ENCODE measurements around the gene CLEC2A. TPM values are rescaled to one million over a fixed set of nuclear protein-coding genes. Genes with fewer than 3 reads are reported as not detected.
"Not testable (repeated sequence)": the region's sequence is repeated elsewhere in the genome, so short reads cannot be mapped to it uniquely, and the experiment has no call there.

The CLEC2A gene
- polyA plus RNA-seq (2013, experiment 1 of 2) = not detected
- polyA plus RNA-seq (2013, experiment 2 of 2) = not detected

- Histone ChIP-seq H3K4me3 (ENCODE audit: extremely low read depth, insufficient read depth, low read length, poor library complexity, severe bottlenecking) (no peak within 1 kb of the TSS), H3K27ac (ENCODE audit: low read depth, low read length, severe bottlenecking) (no peak within 1 kb of the TSS), H3K36me3 (ENCODE audit: control insufficient read depth, insufficient read depth, low read length) (no peaks in the 10 kb centered on the region), H3K9me3 (ENCODE audit: control insufficient read depth, low read length) (no peaks in the 10 kb centered on the region), H3K4me1 (ENCODE audit: control insufficient read depth, insufficient read depth, low read length, poor library complexity, severe bottlenecking) (no peaks in the 10 kb centered on the region)
- 92 to 93% methylated on average over 2 to 3 of the region's 6 CpGs for WGBS, 2 experiments (ENCODE audit: insufficient coverage in 2 of 2)
These were observed at the start of gene CLEC2A for GRCh38 chr12:9932270-9932669. CLEC2A (minus strand) TSS chr12:9932370; CDS start chr12:9932329, 41 bp downstream.

- Histone ChIP-seq H3K9me3 (ENCODE audit: control insufficient read depth, low read length) (peaks cover 12% of the 10 kb centered on the region), H3K4me1 (ENCODE audit: control insufficient read depth, insufficient read depth, low read length, poor library complexity, severe bottlenecking) (no peaks in the 10 kb centered on the region), H3K36me3 (ENCODE audit: control insufficient read depth, insufficient read depth, low read length) (no peaks in the 10 kb centered on the region), H3K27ac (ENCODE audit: low read depth, low read length, severe bottlenecking) (no peak overlapping the region), H3K4me3 (ENCODE audit: extremely low read depth, insufficient read depth, low read length, poor library complexity, severe bottlenecking) (no peak overlapping the region)
- WGBS, 2 experiments (ENCODE audit: insufficient coverage in 2 of 2) = 79% methylated on average over 2 of the region's 3 CpGs; no CpG with 5 or more reads in 1 of the 2 experiments
These were observed 48.0 kb upstream of the CLEC2A start for GRCh38 chr12:9980126-9980525.

- Histone ChIP-seq H3K4me1 (ENCODE audit: control insufficient read depth, insufficient read depth, low read length, poor library complexity, severe bottlenecking) (no peaks in the 10 kb centered on the region), H3K4me3 (ENCODE audit: extremely low read depth, insufficient read depth, low read length, poor library complexity, severe bottlenecking) (no peak overlapping the region), H3K36me3 (ENCODE audit: control insufficient read depth, insufficient read depth, low read length) (no peaks in the 10 kb centered on the region), H3K27ac (ENCODE audit: low read depth, low read length, severe bottlenecking) (no peak overlapping the region), H3K9me3 (ENCODE audit: control insufficient read depth, low read length) (peaks cover 12% of the 10 kb centered on the region)
These were observed 45.7 kb upstream of the CLEC2A start for GRCh38 chr12:9977916-9978315.

- not testable (repeated sequence) for H3K4me3 ChIP-seq (ENCODE audit: extremely low read depth, insufficient read depth, low read length, poor library complexity, severe bottlenecking); H3K36me3 ChIP-seq (ENCODE audit: control insufficient read depth, insufficient read depth, low read length); H3K4me1 ChIP-seq (ENCODE audit: control insufficient read depth, insufficient read depth, low read length, poor library complexity, severe bottlenecking); H3K27ac ChIP-seq (ENCODE audit: low read depth, low read length, severe bottlenecking)
- WGBS, 2 experiments (ENCODE audit: insufficient coverage in 2 of 2) = no CpG with 5 or more reads among the region's 5 CpGs
- peaks cover 12% of the 10 kb centered on the region for H3K9me3 ChIP-seq (ENCODE audit: control insufficient read depth, low read length)
These were observed 44.5 kb upstream of the CLEC2A start for GRCh38 chr12:9976626-9977025.

- Histone ChIP-seq H3K4me3 (ENCODE audit: extremely low read depth, insufficient read depth, low read length, poor library complexity, severe bottlenecking) (no peak overlapping the region), H3K9me3 (ENCODE audit: control insufficient read depth, low read length) (peaks cover 12% of the 10 kb centered on the region), H3K4me1 (ENCODE audit: control insufficient read depth, insufficient read depth, low read length, poor library complexity, severe bottlenecking) (no peaks in the 10 kb centered on the region), H3K27ac (ENCODE audit: low read depth, low read length, severe bottlenecking) (no peak overlapping the region), H3K36me3 (ENCODE audit: control insufficient read depth, insufficient read depth, low read length) (no peaks in the 10 kb centered on the region)
- 94 to 100% methylated on average over 2 of the region's 2 CpGs for WGBS, 2 experiments (ENCODE audit: insufficient coverage in 2 of 2)
These were observed 43.4 kb upstream of the CLEC2A start for GRCh38 chr12:9975614-9976013.

GRCh38 chr12:9974731-9975130 is 42.6 kb upstream of the CLEC2A start:
- 83 to 100% methylated on average over 1 of the region's 2 CpGs for WGBS, 2 experiments (ENCODE audit: insufficient coverage in 2 of 2)
- H3K27ac ChIP-seq (ENCODE audit: low read depth, low read length, severe bottlenecking); H3K36me3 ChIP-seq (ENCODE audit: control insufficient read depth, insufficient read depth, low read length); H3K4me1 ChIP-seq (ENCODE audit: control insufficient read depth, insufficient read depth, low read length, poor library complexity, severe bottlenecking); H3K4me3 ChIP-seq (ENCODE audit: extremely low read depth, insufficient read depth, low read length, poor library complexity, severe bottlenecking): not testable (repeated sequence)
- H3K9me3 ChIP-seq (ENCODE audit: control insufficient read depth, low read length) = peaks cover 12% of the 10 kb centered on the region

- Histone ChIP-seq H3K4me1 (ENCODE audit: control insufficient read depth, insufficient read depth, low read length, poor library complexity, severe bottlenecking) (no peaks in the 10 kb centered on the region), H3K27ac (ENCODE audit: low read depth, low read length, severe bottlenecking) (no peak overlapping the region), H3K4me3 (ENCODE audit: extremely low read depth, insufficient read depth, low read length, poor library complexity, severe bottlenecking) (no peak overlapping the region), H3K36me3 (ENCODE audit: control insufficient read depth, insufficient read depth, low read length) (no peaks in the 10 kb centered on the region), H3K9me3 (ENCODE audit: control insufficient read depth, low read length) (peaks cover 12% of the 10 kb centered on the region)
- 88 to 89% methylated on average over 1 of the region's 1 CpG for WGBS, 2 experiments (ENCODE audit: insufficient coverage in 2 of 2)
These were observed 41.8 kb upstream of the CLEC2A start for GRCh38 chr12:9973949-9974348.

- Histone ChIP-seq H3K36me3 (ENCODE audit: control insufficient read depth, insufficient read depth, low read length) (no peaks in the 10 kb centered on the region), H3K9me3 (ENCODE audit: control insufficient read depth, low read length) (peaks cover 8% of the 10 kb centered on the region), H3K4me3 (ENCODE audit: extremely low read depth, insufficient read depth, low read length, poor library complexity, severe bottlenecking) (no peak within 1 kb of the TSS), H3K27ac (ENCODE audit: low read depth, low read length, severe bottlenecking) (no peak within 1 kb of the TSS), H3K4me1 (ENCODE audit: control insufficient read depth, insufficient read depth, low read length, poor library complexity, severe bottlenecking) (no peaks in the 10 kb centered on the region)
- 100% methylated on average over 1 of the region's 1 CpG; no CpG with 5 or more reads in 1 of the 2 experiments for WGBS, 2 experiments (ENCODE audit: insufficient coverage in 2 of 2)
These were observed 39.0 kb upstream of the CLEC2A start, which contains the start of gene CLEC12A for GRCh38 chr12:9971181-9971580. CLEC12A (plus strand) TSS chr12:9971409; CDS start chr12:9971597, 188 bp downstream.

GRCh38 chr12:9969673-9970072 is 37.5 kb upstream of the CLEC2A start:
- Histone ChIP-seq H3K9me3 (ENCODE audit: control insufficient read depth, low read length) (no peaks in the 10 kb centered on the region), H3K27ac (ENCODE audit: low read depth, low read length, severe bottlenecking) (no peak overlapping the region), H3K36me3 (ENCODE audit: control insufficient read depth, insufficient read depth, low read length) (no peaks in the 10 kb centered on the region), H3K4me1 (ENCODE audit: control insufficient read depth, insufficient read depth, low read length, poor library complexity, severe bottlenecking) (no peaks in the 10 kb centered on the region), H3K4me3 (ENCODE audit: extremely low read depth, insufficient read depth, low read length, poor library complexity, severe bottlenecking) (no peak overlapping the region)
- WGBS, 2 experiments (ENCODE audit: insufficient coverage in 2 of 2) = no CpG with 5 or more reads among the region's 2 CpGs

GRCh38 chr12:9961901-9962300 is 29.7 kb upstream of the CLEC2A start:
- WGBS, 2 experiments (ENCODE audit: insufficient coverage in 2 of 2) = 80 to 88% methylated on average over 1 of the region's 3 CpGs
- no peak overlapping the region for H3K4me3 ChIP-seq (ENCODE audit: extremely low read depth, insufficient read depth, low read length, poor library complexity, severe bottlenecking)
- no peak overlapping the region for H3K27ac ChIP-seq (ENCODE audit: low read depth, low read length, severe bottlenecking)
- H3K4me1 ChIP-seq (ENCODE audit: control insufficient read depth, insufficient read depth, low read length, poor library complexity, severe bottlenecking) = no peaks in the 10 kb centered on the region
- no peaks in the 10 kb centered on the region for H3K9me3 ChIP-seq (ENCODE audit: control insufficient read depth, low read length)
- H3K36me3 ChIP-seq (ENCODE audit: control insufficient read depth, insufficient read depth, low read length) = no peaks in the 10 kb centered on the region

GRCh38 chr12:9961106-9961505 is 28.9 kb upstream of the CLEC2A start:
- H3K36me3 ChIP-seq (ENCODE audit: control insufficient read depth, insufficient read depth, low read length) = no peaks in the 10 kb centered on the region
- H3K9me3 ChIP-seq (ENCODE audit: control insufficient read depth, low read length) = no peaks in the 10 kb centered on the region
- no peak overlapping the region for H3K4me3 ChIP-seq (ENCODE audit: extremely low read depth, insufficient read depth, low read length, poor library complexity, severe bottlenecking)
- H3K27ac ChIP-seq (ENCODE audit: low read depth, low read length, severe bottlenecking) = no peak overlapping the region
- 93% methylated on average over 3 of the region's 3 CpGs; no CpG with 5 or more reads in 1 of the 2 experiments for WGBS, 2 experiments (ENCODE audit: insufficient coverage in 2 of 2)
- H3K4me1 ChIP-seq (ENCODE audit: control insufficient read depth, insufficient read depth, low read length, poor library complexity, severe bottlenecking) = no peaks in the 10 kb centered on the region

Measured in mesodermal cell (in vitro differentiated cells).